ENCODE data around the gene ADGRL2. TPM values are rescaled to one million over a fixed set of nuclear protein-coding genes. Genes with fewer than 3 reads are reported as not detected.

Gene ADGRL2
- total RNA-seq, 1 experiment from 2014 or later, result 0.20 TPM

- Histone ChIP-seq H3K4me3 (replicated peaks in 1 of 2; ENCODE audit: low read depth in 1 of 2, low read length in 2 of 2) (no peak overlapping the region), H3K27ac (ENCODE audit: low read depth, low read length) (no peak overlapping the region), H3K9me2 (ENCODE audit: insufficient read depth) (no peaks in the 10 kb centered on the region), H3K9me3 (ENCODE audit: control insufficient read depth in 1 of 2, insufficient read depth in 1 of 2, low read depth in 1 of 2, low read length in 2 of 2) (no peaks in the 10 kb centered on the region), H3K27me3 (ENCODE audit: insufficient read depth, low read length) (no peaks in the 10 kb centered on the region), H2AFZ (ENCODE audit: low read depth, low read length, poor library complexity, severe bottlenecking) (no peak overlapping the region), H4K20me1 (ENCODE audit: insufficient read depth) (no peaks in the 10 kb centered on the region), H3K4me2 (ENCODE audit: low read length) (no peak overlapping the region), H3K9ac (ENCODE audit: low read length) (no peak overlapping the region), H3K36me3 (ENCODE audit: control insufficient read depth in 1 of 2, insufficient read depth in 2 of 2, low read length in 2 of 2) (no peaks in the 10 kb centered on the region), H3K79me2 (ENCODE audit: insufficient read depth, low read length) (no peaks in the 10 kb centered on the region), H3K4me1 (ENCODE audit: control insufficient read depth in 1 of 2, insufficient read depth in 2 of 2, low read length in 2 of 2) (no peaks in the 10 kb centered on the region)
- ATAC-seq (no peak), DNase-seq (ENCODE audit: low read depth, low spot score) (no peak)
- POLR2A ChIA-PET, result no interaction called here
- CTCF ChIA-PET, result no interaction called here
- RAD21 ChIA-PET (ENCODE audit: low non-redundant PET in 1 of 2, low total read pairs in 2 of 2, uncharacterized antibody in 2 of 2, unreplicated experiment in 2 of 2), result no interaction called here
- TF ChIP-seq ZFX (IDR thresholded peaks at IDR 0.05) (no peak), EGR1 (IDR thresholded peaks at IDR 0.05; ENCODE audit: low read depth) (no peak), FOSL1 (IDR thresholded peaks at IDR 0.05; ENCODE audit: low read depth) (no peak), REST (IDR thresholded peaks at IDR 0.05; ENCODE audit: low read depth) (no peak)
- no TSS peak for BruUV-seq (replicated peaks)
- intact Hi-C loops (cut with micrococcal nuclease), result no loop called here
These were observed 42.6 kb upstream of the ADGRL2 start for GRCh38 chr1:81758181-81758580.

- no peak overlapping the region for H3K4me3 ChIP-seq (replicated peaks in 1 of 2; ENCODE audit: low read depth in 1 of 2, low read length in 2 of 2)
- no peaks in the 10 kb centered on the region for H4K20me1 ChIP-seq (ENCODE audit: insufficient read depth)
- ChIA-PET RAD21 (ENCODE audit: low non-redundant PET in 1 of 2, low total read pairs in 2 of 2, uncharacterized antibody in 2 of 2, unreplicated experiment in 2 of 2) (no interaction called here), CTCF (interaction anchor here (0.8 to 1.0 kb wide), 3 partner anchors 21 to 211 kb away, joined by 3 to 5 read pairs (median 3); no protein-coding TSS in a partner anchor), POLR2A (no interaction called here)
- no peak for ATAC-seq
- H3K9ac ChIP-seq (ENCODE audit: low read length), result no peak overlapping the region
- no peaks in the 10 kb centered on the region for H3K79me2 ChIP-seq (ENCODE audit: insufficient read depth, low read length)
- H2AFZ ChIP-seq (ENCODE audit: low read depth, low read length, poor library complexity, severe bottlenecking), result no peak overlapping the region
- H3K4me1 ChIP-seq (ENCODE audit: control insufficient read depth in 1 of 2, insufficient read depth in 2 of 2, low read length in 2 of 2), result no peaks in the 10 kb centered on the region
- no TSS peak for BruUV-seq (replicated peaks)
- no peaks in the 10 kb centered on the region for H3K36me3 ChIP-seq (ENCODE audit: control insufficient read depth in 1 of 2, insufficient read depth in 2 of 2, low read length in 2 of 2)
- no peaks in the 10 kb centered on the region for H3K27me3 ChIP-seq (ENCODE audit: insufficient read depth, low read length)
- H3K9me2 ChIP-seq (ENCODE audit: insufficient read depth), result no peaks in the 10 kb centered on the region
- TF ChIP-seq ELF1 (IDR thresholded peaks at IDR 0.05; ENCODE audit: borderline replicate concordance, low read depth), result no peak
- TF ChIP-seq JUND (IDR thresholded peaks at IDR 0.05), result no peak
- TF ChIP-seq RAD21 (IDR thresholded peaks at IDR 0.05; ENCODE audit: low read depth), result peak; percentile 29; the same call in 1 of the 2 replicates
- TF ChIP-seq EZH2 (IDR thresholded peaks at IDR 0.05), result no peak
- no peak for TF ChIP-seq TCF7L2 (IDR thresholded peaks at IDR 0.05; ENCODE audit: borderline replicate concordance, extremely low read depth, insufficient read depth, insufficient read length)
- no peak for TF ChIP-seq ZFX (IDR thresholded peaks at IDR 0.05)
- no peak for TF ChIP-seq SP1 (IDR thresholded peaks at IDR 0.05; ENCODE audit: low read depth)
- 0 out of 6 replicates have a peak, but pooled peaks of 1 of the 3 experiments have one; percentile 11 for TF ChIP-seq CTCF (IDR thresholded peaks at IDR 0.05 in 2 of 3, conservative IDR thresholded peaks at IDR 0.05 in 1 of 3; ENCODE audit: borderline replicate concordance in 1 of 3, insufficient read depth in 1 of 3, low read depth in 2 of 3, low read length in 2 of 3)
- TF ChIP-seq ZBTB33 (IDR thresholded peaks at IDR 0.05; ENCODE audit: extremely low read depth, insufficient replicate concordance, low read length), result no peak
- no peak for TF ChIP-seq EGR1 (IDR thresholded peaks at IDR 0.05; ENCODE audit: low read depth)
- no peak for TF ChIP-seq FOSL1 (IDR thresholded peaks at IDR 0.05; ENCODE audit: low read depth)
- no peak for DNase-seq (ENCODE audit: low read depth, low spot score)
- H3K9me3 ChIP-seq (ENCODE audit: control insufficient read depth in 1 of 2, insufficient read depth in 1 of 2, low read depth in 1 of 2, low read length in 2 of 2), result no peaks in the 10 kb centered on the region
- H3K27ac ChIP-seq (ENCODE audit: low read depth, low read length), result no peak overlapping the region
- no peak overlapping the region for H3K4me2 ChIP-seq (ENCODE audit: low read length)
- intact Hi-C loops (cut with micrococcal nuclease), result no loop called here
These were observed 40.1 kb upstream of the ADGRL2 start for GRCh38 chr1:81760477-81761097.
